Epithelial cell of esophagus (primary cell): Measurements from ENCODE around the gene AARS1.
"Not testable (repeated sequence)": the region's sequence is repeated elsewhere in the genome, so short reads cannot be mapped to it uniquely, and the experiment has no call there.

Experiments
- DNase-seq: peaks from one replicate; pipeline ENCODE4 v3.0.0; 2010; ENCODE audit warnings: low read depth
- H3K4me3 ChIP-seq: 2 replicates; pipeline ENCODE4 v1.5.1; 2011; ENCODE audit warnings: mild to moderate bottlenecking, low read length, control low read depth
- TF ChIP-seq, protein P1 (sequence below): IDR thresholded peaks from 2 replicates; pipeline ENCODE4 v1.5.1; 2011; ENCODE audit warnings: low read depth, mild to moderate bottlenecking, low read length, control low read depth, inconsistent platforms; ENCODE audit not compliant: insufficient read depth; ENCODE audit errors: missing control alignments

The AARS1 gene

DNA sequence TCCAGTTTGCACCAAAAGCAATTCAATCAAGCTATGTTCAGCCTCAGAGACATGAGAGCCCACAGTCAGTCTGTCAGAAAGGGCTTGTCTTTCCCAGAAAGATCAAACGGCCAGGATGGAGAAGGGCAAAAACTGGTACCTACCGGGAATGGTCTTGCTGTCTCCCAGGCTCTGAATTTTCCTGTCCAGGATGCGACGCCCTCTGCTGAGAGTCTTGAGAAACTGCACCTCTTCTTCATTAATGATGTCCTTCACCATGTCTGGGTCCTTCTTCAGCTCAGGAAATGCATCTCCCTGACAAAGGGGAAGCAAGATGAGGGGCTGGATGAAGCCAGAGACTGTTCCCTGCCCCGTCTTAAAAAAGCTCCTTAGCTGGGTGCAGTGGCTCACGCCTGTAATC, 21.8 kb downstream of the AARS1 start:
- DNase-seq = peak; percentile 66
- no peak overlapping the region for H3K4me3 ChIP-seq
- TF ChIP-seq, protein P1, sequence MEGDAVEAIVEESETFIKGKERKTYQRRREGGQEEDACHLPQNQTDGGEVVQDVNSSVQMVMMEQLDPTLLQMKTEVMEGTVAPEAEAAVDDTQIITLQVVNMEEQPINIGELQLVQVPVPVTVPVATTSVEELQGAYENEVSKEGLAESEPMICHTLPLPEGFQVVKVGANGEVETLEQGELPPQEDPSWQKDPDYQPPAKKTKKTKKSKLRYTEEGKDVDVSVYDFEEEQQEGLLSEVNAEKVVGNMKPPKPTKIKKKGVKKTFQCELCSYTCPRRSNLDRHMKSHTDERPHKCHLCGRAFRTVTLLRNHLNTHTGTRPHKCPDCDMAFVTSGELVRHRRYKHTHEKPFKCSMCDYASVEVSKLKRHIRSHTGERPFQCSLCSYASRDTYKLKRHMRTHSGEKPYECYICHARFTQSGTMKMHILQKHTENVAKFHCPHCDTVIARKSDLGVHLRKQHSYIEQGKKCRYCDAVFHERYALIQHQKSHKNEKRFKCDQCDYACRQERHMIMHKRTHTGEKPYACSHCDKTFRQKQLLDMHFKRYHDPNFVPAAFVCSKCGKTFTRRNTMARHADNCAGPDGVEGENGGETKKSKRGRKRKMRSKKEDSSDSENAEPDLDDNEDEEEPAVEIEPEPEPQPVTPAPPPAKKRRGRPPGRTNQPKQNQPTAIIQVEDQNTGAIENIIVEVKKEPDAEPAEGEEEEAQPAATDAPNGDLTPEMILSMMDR = peak; percentile 71

DNA sequence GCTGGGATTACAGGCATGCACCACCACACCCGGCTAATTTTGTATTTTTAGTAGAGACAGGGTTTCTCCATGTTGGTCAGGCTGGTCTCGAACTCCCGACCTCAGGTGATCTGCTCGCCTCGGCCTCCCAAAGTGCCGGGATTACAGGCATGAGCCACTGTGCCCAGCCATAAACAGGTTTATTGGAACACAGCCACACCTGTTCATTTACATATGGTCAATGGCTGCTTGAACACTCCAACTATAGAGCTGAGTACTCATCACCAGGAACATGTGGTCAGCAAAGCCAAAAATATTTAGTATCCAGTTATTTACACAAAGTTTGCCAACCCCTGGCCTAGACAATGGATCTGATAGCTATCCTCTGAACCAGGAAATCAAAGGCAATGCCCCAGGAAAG, 29.4 kb downstream of the AARS1 start:
- DNase-seq = not testable (repeated sequence)

DNA sequence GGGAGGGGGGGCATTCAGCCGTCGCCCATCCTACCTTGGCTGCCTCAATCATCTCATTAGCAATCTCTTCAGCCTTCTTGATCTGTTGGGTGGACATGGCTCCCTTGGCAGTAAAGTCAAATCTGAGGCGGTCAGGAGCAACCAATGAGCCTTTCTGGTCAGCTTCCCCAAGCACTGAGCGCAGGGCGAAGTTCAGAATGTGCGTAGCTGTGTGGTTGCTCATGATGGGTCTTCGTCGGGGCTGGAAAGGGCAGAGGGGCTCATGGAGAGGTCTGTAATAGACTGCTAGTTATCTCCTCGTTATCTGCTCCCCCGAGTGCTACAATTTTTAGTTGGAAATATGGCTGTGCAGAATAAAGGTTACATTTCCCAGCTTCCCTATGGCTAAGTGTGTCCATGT, 30.4 kb downstream of the AARS1 start:
- DNase-seq = no peak
- TF ChIP-seq, protein P1 = no peak

More for the DNA sequence above, 29.4 kb downstream of the AARS1 start:
- not testable (repeated sequence) for H3K4me3 ChIP-seq

DNA sequence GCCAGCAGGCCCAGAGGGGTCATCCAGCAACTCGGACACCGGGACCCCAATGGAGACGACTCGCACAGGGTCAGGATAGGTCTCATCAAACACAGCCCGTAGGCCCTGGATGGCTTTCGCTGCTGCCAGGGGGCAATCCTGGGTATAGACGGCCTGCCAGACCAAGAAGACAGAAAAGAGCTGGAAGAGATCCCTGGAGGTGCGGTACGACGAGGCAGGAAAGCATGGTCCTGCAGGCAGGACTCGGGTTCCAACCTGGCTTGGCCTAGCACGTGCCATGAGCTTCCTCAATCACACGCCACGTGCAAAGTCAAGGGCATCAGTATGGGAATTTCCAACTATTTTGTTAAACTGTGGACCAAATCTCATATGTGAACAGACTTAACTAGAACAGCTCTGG, 31.2 kb downstream of the AARS1 start:
- H3K4me3 ChIP-seq = no peak overlapping the region
- no peak for DNase-seq
- TF ChIP-seq, protein P1 = no peak

More for the DNA sequence above, 30.4 kb downstream of the AARS1 start:
- H3K4me3 ChIP-seq = no peak overlapping the region

DNA sequence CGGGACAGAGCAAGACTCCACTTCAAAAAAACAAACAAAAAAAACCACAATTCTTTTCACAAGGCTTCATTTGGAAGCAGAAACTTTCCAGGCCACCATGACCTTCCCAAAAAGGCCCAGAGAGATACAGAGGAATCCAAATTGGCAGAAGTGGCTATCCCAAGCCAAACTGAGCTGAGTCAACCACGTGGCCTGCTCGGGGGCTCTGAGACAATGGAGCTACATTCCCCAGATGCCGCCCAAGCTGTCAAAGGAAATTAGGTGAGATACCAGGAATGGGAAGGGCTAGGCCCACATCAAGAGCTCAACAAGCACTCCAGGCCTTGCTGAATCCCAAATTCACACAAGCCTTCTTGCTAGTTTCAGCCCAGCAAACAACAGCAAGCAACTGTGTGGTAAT, 31.9 kb downstream of the AARS1 start:
- no peak for DNase-seq
- TF ChIP-seq, protein P1 = no peak

DNA sequence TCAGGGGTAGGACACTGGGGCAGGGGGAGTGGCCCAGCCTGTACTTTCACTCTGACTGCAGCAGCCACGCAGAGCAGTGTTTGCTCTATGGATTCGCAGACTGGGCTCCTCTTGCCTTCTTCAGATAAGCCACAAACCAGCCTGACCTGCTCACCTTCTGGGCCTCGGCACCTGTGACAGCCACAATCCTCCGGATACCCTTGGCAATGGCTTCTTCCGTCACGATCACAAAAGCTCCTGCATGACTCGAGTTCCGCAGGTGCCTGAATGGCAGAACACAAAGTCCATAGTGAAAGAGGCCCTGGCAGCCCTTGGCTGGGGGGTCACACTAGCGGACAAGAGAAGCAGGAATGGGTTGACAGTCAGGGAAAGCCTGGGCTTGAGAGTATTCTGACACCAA, 33.7 kb downstream of the AARS1 start:
- no peak for DNase-seq
- no peak overlapping the region for H3K4me3 ChIP-seq
- TF ChIP-seq, protein P1 = no peak

More for the DNA sequence above, 31.9 kb downstream of the AARS1 start:
- H3K4me3 ChIP-seq = no peak overlapping the region

DNA sequence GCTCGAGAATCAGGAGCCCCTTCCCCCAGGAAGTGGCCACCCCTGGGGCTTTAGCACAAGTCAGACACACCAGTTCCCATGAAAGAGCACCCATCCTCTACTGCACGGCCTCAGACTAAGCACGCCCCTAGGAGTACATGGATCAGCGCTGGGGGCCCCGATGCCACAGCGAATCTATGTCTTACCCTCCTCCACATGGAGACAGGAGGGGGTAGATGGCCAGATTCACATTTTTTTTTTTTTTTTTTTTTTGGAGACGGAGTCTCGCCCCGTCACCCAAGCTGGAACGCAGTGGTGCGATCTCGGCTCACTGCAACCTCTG, 34.4 kb downstream of the AARS1 start:
- TF ChIP-seq, protein P1 = no peak
- H3K4me3 ChIP-seq = no peak overlapping the region
- no peak for DNase-seq

DNA sequence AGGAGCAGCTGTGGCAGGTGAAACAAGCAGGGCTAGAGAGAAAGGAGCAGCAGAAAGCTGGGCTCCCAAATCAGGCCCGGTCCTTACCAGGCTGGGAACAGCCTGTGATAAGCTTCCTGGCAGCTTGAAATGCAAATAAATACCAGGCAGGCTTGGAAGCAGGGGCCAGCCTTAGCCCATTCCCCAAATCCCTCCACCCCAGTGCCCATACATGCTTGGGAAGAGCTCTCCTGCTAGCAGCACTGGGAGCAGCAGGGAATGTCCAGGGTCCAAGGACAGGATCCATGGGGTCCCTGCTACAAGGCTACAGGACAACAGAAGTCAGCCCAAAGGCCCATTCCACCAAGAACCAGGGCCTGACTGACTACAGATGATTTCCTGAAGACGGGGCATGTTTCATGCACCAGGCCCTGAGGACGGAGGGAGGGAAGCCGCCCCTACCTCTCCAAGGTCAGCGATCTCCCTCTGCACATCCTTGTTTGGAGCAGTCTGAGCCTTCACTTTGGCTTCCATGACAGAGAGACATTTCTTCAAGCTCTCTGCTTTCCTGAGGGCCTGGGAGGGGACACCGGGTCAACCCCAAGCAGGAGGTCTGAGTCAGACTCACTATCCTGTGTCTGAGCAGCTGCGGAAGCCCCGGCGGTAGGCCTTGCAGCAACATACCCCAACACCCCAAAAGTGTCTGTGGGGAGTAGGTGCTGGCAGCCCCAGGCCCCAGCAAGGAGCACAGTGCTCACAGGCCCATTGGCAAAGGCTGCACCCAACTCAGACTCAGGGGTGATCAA, 34.9 kb downstream of the AARS1 start:
- no peak for DNase-seq
- no peak overlapping the region for H3K4me3 ChIP-seq

More for the DNA sequence above, 34.9 kb downstream of the AARS1 start:
- TF ChIP-seq, protein P1 = no peak
